ENCODE measurements around the gene UAP1L1. TPM values are rescaled to one million over a fixed set of nuclear protein-coding genes. Genes with fewer than 3 reads are reported as not detected.

The UAP1L1 gene
- polyA plus RNA-seq, 2 of the 4 experiments (the other 2 are of a cell fraction): 1.2 to 7.8 TPM

DNA sequence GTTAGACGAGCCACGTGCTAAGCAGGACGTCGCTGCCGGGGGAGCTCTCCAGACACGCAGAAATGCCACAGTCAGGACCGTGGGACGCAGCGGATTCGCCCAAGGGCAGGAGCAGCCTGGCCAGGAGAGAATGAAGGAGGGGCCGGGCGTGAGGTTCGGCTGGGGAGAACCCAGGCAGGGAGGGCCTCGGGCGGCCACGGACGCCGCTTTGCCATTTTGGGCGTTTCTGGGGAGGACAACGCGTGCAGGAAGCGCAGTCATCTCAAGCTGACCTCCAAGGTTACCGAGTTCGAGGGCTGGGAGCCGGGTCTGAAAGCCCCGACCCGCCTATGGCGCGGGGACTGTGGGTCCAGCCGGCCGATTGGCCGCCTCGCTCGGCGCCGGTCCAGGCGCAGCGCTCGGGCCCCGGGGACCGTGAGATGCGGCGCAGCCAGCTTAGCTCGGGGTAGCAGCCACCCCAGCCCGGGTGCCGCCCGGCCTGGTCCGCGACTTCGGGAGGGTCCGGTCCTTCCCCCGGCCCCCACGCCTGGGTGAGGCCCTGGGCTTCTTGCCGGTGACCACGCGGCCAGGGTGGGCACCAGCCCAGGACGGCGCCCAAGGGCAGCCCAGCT is 8.7 kb downstream of the UAP1L1 start:
- Histone ChIP-seq H3K4me1 (peaks cover 41% of the 10 kb centered on the region), H3K4me3 (peak overlapping the region; percentile 88), H3K4me2 (peak overlapping the region; percentile 78), H3K27ac (peak overlapping the region; percentile 95 to 100), H3K9me3 (no peaks in the 10 kb centered on the region)
- 4% methylated on average over 33 of the region's 58 CpGs for WGBS (ENCODE audit: missing lambda C conversion rate)
- ChIA-PET POLR2A (interaction anchor here (0.9 to 2.5 kb wide), 16 partner anchors 9 to 156 kb away, joined by 3 to 19 read pairs (median 4); partner anchors contain the start of genes DPP7, NPDC1, PAXX and SAPCD2), CTCF (interaction anchor here (0.5 to 24.0 kb wide), 21 partner anchors 10 to 327 kb away, joined by 3 to 321 read pairs (median 5); partner anchors contain the start of genes FUT7, NPDC1, RNF224 and SAPCD2)
- ATAC-seq: peak; percentile 30 to 32
- FAIRE-seq: no peak
- DNase-seq (ENCODE audit: low read depth in 1 of 2, low spot score in 1 of 2): peak; percentile 35 to 48
- TF ChIP-seq EP300 (IDR thresholded peaks at IDR 0.05): no peak
- no peak for TF ChIP-seq EHMT2 (IDR thresholded peaks at IDR 0.05; ENCODE audit: low read depth)
- no peak for TF ChIP-seq ZSCAN20 (CRISPR knock-in tag; IDR thresholded peaks at IDR 0.05)
- TF ChIP-seq RARB (CRISPR knock-in tag; IDR thresholded peaks at IDR 0.05): 0 out of 2 replicates have a peak, but pooled peaks have one; percentile 41
- TF ChIP-seq MYC (IDR thresholded peaks at IDR 0.05; ENCODE audit: borderline replicate concordance, low read length): 0 out of 2 replicates have a peak, but pooled peaks have one; percentile 29
- TF ChIP-seq KDM1A (IDR thresholded peaks at IDR 0.05; ENCODE audit: low read depth): no peak
- TF ChIP-seq CHD4 (IDR thresholded peaks at IDR 0.05; ENCODE audit: borderline replicate concordance): no peak
- peak; percentile 47 for TF ChIP-seq PHF8 (IDR thresholded peaks at IDR 0.05; ENCODE audit: borderline replicate concordance, low read depth)
- no peak for TF ChIP-seq FOSB (CRISPR knock-in tag; IDR thresholded peaks at IDR 0.05)
- TF ChIP-seq CHD2 (IDR thresholded peaks at IDR 0.05; ENCODE audit: low read length, partially characterized antibody): no peak
- no peak for TF ChIP-seq JUNB (IDR thresholded peaks at IDR 0.05)
- TF ChIP-seq SMC3 (IDR thresholded peaks at IDR 0.05): no peak
- TF ChIP-seq BHLHE40 (IDR thresholded peaks at IDR 0.05; ENCODE audit: low read depth, low read length): no peak
- no peak for TF ChIP-seq NFE2L2 (conservative IDR thresholded peaks at IDR 0.05; ENCODE audit: low read length)
- TF ChIP-seq EHF (CRISPR knock-in tag; IDR thresholded peaks at IDR 0.05): no peak
- TF ChIP-seq, protein P1, sequence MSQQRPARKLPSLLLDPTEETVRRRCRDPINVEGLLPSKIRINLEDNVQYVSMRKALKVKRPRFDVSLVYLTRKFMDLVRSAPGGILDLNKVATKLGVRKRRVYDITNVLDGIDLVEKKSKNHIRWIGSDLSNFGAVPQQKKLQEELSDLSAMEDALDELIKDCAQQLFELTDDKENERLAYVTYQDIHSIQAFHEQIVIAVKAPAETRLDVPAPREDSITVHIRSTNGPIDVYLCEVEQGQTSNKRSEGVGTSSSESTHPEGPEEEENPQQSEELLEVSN (IDR thresholded peaks at IDR 0.05; ENCODE audit: borderline replicate concordance, low read depth): 0 out of 2 replicates have a peak, but pooled peaks have one; percentile 39
- TF ChIP-seq FOXS1 (CRISPR knock-in tag; IDR thresholded peaks at IDR 0.05): no peak
- no peak for TF ChIP-seq HOXA7 (CRISPR knock-in tag; IDR thresholded peaks at IDR 0.05)
- no peak for TF ChIP-seq MAZ (IDR thresholded peaks at IDR 0.05; ENCODE audit: borderline replicate concordance, low read depth, low read length)
- TF ChIP-seq, protein P2, sequence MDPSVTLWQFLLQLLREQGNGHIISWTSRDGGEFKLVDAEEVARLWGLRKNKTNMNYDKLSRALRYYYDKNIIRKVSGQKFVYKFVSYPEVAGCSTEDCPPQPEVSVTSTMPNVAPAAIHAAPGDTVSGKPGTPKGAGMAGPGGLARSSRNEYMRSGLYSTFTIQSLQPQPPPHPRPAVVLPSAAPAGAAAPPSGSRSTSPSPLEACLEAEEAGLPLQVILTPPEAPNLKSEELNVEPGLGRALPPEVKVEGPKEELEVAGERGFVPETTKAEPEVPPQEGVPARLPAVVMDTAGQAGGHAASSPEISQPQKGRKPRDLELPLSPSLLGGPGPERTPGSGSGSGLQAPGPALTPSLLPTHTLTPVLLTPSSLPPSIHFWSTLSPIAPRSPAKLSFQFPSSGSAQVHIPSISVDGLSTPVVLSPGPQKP (IDR thresholded peaks at IDR 0.05; ENCODE audit: low read depth, low read length): no peak
- TF ChIP-seq ZC3H11A (IDR thresholded peaks at IDR 0.05): no peak
- no peak for TF ChIP-seq NPAS2 (CRISPR knock-in tag; IDR thresholded peaks at IDR 0.05; ENCODE audit: borderline replicate concordance)
- no peak for TF ChIP-seq KDM5A (IDR thresholded peaks at IDR 0.05)
- 0 out of 2 replicates have a peak, but pooled peaks have one; percentile 5 for TF ChIP-seq GATA3 (IDR thresholded peaks at IDR 0.05; ENCODE audit: borderline replicate concordance)
- TF ChIP-seq ZNF302 (CRISPR knock-in tag; IDR thresholded peaks at IDR 0.05): no peak
- TF ChIP-seq TFCP2L1 (CRISPR knock-in tag; IDR thresholded peaks at IDR 0.05): no peak
- TF ChIP-seq, protein P3, sequence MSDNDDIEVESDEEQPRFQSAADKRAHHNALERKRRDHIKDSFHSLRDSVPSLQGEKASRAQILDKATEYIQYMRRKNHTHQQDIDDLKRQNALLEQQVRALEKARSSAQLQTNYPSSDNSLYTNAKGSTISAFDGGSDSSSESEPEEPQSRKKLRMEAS (IDR thresholded peaks at IDR 0.05): peak; percentile 90
- TF ChIP-seq, protein P4, sequence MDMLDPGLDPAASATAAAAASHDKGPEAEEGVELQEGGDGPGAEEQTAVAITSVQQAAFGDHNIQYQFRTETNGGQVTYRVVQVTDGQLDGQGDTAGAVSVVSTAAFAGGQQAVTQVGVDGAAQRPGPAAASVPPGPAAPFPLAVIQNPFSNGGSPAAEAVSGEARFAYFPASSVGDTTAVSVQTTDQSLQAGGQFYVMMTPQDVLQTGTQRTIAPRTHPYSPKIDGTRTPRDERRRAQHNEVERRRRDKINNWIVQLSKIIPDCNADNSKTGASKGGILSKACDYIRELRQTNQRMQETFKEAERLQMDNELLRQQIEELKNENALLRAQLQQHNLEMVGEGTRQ (IDR thresholded peaks at IDR 0.05): no peak
- TF ChIP-seq, protein P5, sequence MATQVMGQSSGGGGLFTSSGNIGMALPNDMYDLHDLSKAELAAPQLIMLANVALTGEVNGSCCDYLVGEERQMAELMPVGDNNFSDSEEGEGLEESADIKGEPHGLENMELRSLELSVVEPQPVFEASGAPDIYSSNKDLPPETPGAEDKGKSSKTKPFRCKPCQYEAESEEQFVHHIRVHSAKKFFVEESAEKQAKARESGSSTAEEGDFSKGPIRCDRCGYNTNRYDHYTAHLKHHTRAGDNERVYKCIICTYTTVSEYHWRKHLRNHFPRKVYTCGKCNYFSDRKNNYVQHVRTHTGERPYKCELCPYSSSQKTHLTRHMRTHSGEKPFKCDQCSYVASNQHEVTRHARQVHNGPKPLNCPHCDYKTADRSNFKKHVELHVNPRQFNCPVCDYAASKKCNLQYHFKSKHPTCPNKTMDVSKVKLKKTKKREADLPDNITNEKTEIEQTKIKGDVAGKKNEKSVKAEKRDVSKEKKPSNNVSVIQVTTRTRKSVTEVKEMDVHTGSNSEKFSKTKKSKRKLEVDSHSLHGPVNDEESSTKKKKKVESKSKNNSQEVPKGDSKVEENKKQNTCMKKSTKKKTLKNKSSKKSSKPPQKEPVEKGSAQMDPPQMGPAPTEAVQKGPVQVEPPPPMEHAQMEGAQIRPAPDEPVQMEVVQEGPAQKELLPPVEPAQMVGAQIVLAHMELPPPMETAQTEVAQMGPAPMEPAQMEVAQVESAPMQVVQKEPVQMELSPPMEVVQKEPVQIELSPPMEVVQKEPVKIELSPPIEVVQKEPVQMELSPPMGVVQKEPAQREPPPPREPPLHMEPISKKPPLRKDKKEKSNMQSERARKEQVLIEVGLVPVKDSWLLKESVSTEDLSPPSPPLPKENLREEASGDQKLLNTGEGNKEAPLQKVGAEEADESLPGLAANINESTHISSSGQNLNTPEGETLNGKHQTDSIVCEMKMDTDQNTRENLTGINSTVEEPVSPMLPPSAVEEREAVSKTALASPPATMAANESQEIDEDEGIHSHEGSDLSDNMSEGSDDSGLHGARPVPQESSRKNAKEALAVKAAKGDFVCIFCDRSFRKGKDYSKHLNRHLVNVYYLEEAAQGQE (IDR thresholded peaks at IDR 0.05): no peak
- TF ChIP-seq, protein P6, sequence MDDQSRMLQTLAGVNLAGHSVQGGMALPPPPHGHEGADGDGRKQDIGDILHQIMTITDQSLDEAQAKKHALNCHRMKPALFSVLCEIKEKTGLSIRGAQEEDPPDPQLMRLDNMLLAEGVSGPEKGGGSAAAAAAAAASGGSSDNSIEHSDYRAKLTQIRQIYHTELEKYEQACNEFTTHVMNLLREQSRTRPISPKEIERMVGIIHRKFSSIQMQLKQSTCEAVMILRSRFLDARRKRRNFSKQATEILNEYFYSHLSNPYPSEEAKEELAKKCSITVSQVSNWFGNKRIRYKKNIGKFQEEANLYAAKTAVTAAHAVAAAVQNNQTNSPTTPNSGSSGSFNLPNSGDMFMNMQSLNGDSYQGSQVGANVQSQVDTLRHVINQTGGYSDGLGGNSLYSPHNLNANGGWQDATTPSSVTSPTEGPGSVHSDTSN (IDR thresholded peaks at IDR 0.05): no peak
- TF ChIP-seq HOXB5 (CRISPR knock-in tag; IDR thresholded peaks at IDR 0.05): peak; percentile 45
- TF ChIP-seq, protein P7, sequence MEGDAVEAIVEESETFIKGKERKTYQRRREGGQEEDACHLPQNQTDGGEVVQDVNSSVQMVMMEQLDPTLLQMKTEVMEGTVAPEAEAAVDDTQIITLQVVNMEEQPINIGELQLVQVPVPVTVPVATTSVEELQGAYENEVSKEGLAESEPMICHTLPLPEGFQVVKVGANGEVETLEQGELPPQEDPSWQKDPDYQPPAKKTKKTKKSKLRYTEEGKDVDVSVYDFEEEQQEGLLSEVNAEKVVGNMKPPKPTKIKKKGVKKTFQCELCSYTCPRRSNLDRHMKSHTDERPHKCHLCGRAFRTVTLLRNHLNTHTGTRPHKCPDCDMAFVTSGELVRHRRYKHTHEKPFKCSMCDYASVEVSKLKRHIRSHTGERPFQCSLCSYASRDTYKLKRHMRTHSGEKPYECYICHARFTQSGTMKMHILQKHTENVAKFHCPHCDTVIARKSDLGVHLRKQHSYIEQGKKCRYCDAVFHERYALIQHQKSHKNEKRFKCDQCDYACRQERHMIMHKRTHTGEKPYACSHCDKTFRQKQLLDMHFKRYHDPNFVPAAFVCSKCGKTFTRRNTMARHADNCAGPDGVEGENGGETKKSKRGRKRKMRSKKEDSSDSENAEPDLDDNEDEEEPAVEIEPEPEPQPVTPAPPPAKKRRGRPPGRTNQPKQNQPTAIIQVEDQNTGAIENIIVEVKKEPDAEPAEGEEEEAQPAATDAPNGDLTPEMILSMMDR (IDR thresholded peaks at IDR 0.05): no peak

All from A549 (cell line).